ENCODE results near the gene ADGRA1.
"Not testable (repeated sequence)": the region's sequence is repeated elsewhere in the genome, so short reads cannot be mapped to it uniquely, and the experiment has no call there.

Gene ADGRA1

DNA sequence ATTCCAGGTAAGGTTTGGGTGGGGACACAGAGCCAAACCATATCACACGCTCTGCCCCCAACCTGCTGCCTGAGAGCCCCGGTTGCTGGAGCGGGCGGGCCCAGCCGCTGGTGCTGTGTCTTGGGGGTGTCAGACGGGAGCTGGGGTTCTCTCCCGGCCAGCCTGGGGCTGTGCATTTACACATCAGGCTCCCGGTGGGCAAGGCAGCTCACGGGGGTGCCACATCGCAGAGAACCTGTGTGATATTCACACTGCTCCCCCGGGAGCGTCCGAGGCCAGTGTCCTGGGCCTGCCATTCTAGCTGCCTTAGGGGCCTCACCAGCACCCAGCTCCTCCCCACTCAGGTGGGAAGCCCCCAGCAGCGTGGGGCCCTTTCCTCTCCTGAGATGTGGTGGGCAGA is 35.6 kb upstream of the ADGRA1 start:
- TF ChIP-seq, protein P1, sequence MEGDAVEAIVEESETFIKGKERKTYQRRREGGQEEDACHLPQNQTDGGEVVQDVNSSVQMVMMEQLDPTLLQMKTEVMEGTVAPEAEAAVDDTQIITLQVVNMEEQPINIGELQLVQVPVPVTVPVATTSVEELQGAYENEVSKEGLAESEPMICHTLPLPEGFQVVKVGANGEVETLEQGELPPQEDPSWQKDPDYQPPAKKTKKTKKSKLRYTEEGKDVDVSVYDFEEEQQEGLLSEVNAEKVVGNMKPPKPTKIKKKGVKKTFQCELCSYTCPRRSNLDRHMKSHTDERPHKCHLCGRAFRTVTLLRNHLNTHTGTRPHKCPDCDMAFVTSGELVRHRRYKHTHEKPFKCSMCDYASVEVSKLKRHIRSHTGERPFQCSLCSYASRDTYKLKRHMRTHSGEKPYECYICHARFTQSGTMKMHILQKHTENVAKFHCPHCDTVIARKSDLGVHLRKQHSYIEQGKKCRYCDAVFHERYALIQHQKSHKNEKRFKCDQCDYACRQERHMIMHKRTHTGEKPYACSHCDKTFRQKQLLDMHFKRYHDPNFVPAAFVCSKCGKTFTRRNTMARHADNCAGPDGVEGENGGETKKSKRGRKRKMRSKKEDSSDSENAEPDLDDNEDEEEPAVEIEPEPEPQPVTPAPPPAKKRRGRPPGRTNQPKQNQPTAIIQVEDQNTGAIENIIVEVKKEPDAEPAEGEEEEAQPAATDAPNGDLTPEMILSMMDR (IDR thresholded peaks at IDR 0.05; ENCODE audit: low read length), result no peak
- no peak for TF ChIP-seq EZH2 (IDR thresholded peaks at IDR 0.05; ENCODE audit: borderline replicate concordance, low read length)
- H3K9me3 ChIP-seq (ENCODE audit: low read length), result no peaks in the 10 kb centered on the region
- no peaks in the 10 kb centered on the region for H3K79me2 ChIP-seq (ENCODE audit: insufficient read depth, low read length)
- no peak overlapping the region for H3K4me3 ChIP-seq (ENCODE audit: low read depth, low read length, poor library complexity, severe bottlenecking)
- no peak overlapping the region for H3K4me2 ChIP-seq (ENCODE audit: low read length)
- H4K20me1 ChIP-seq (ENCODE audit: insufficient read depth, low read length), result no peaks in the 10 kb centered on the region
- H3K9ac ChIP-seq (ENCODE audit: low read length), result no peak overlapping the region
- no peaks in the 10 kb centered on the region for H3K4me1 ChIP-seq (ENCODE audit: insufficient read depth, low read length, severe bottlenecking)
- no peaks in the 10 kb centered on the region for H3K27me3 ChIP-seq (ENCODE audit: insufficient read depth, low read length)
- H3F3A ChIP-seq (ENCODE audit: insufficient read depth, low read length), result no peaks in the 10 kb centered on the region
- no peak overlapping the region for H2AFZ ChIP-seq (ENCODE audit: low read length)
- no peaks in the 10 kb centered on the region for H3K36me3 ChIP-seq (ENCODE audit: insufficient read depth, low read length)
- no peak overlapping the region for H3K27ac ChIP-seq (ENCODE audit: low read depth, low read length, poor library complexity, severe bottlenecking)
- H3K9me2 ChIP-seq (ENCODE audit: low read depth, low read length), result no peaks in the 10 kb centered on the region

DNA sequence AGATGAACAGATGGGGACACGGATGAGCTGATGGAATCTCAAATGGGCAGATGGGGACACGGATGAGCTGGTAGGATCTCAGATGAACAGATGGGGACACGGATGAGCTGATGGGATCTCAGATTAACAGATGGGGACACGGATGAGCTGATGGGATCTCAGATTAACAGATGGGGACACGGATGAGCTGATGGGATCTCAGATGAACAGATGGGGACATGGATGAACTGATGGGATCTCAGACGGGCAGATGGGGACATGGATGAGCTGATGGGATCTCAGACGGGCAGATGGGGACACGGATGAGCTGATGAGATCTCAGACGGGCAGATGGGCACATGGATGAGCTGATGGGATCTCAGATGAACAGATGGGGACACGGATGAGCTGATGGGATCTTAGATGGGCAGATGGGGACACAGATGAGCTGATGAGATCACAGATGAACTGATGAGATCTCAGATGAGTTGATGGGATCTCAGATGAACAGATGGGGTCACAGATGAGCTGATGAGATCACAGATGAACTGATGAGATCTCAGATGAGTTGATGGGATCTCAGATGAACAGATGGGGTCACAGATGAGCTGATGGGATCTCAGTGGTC is 34.1 kb upstream of the ADGRA1 start:
- not testable (repeated sequence) for H3K4me3 ChIP-seq (ENCODE audit: low read depth, low read length, poor library complexity, severe bottlenecking); H3K27me3 ChIP-seq (ENCODE audit: insufficient read depth, low read length); H3K79me2 ChIP-seq (ENCODE audit: insufficient read depth, low read length); H3K4me2 ChIP-seq (ENCODE audit: low read length); H3K4me1 ChIP-seq (ENCODE audit: insufficient read depth, low read length, severe bottlenecking); H3F3A ChIP-seq (ENCODE audit: insufficient read depth, low read length); H3K36me3 ChIP-seq (ENCODE audit: insufficient read depth, low read length); H3K9me2 ChIP-seq (ENCODE audit: low read depth, low read length); H3K9me3 ChIP-seq (ENCODE audit: low read length); H3K27ac ChIP-seq (ENCODE audit: low read depth, low read length, poor library complexity, severe bottlenecking); H3K9ac ChIP-seq (ENCODE audit: low read length); H2AFZ ChIP-seq (ENCODE audit: low read length); H4K20me1 ChIP-seq (ENCODE audit: insufficient read depth, low read length)

GRCh38 chr10:133055470-133055869 is 32.3 kb upstream of the ADGRA1 start:
- Histone ChIP-seq H3F3A (ENCODE audit: insufficient read depth, low read length) (no peaks in the 10 kb centered on the region), H3K9me2 (ENCODE audit: low read depth, low read length) (no peaks in the 10 kb centered on the region), H3K9me3 (ENCODE audit: low read length) (no peaks in the 10 kb centered on the region), H3K9ac (ENCODE audit: low read length) (no peak overlapping the region), H3K4me1 (ENCODE audit: insufficient read depth, low read length, severe bottlenecking) (no peaks in the 10 kb centered on the region), H3K4me2 (ENCODE audit: low read length) (no peak overlapping the region), H3K27me3 (ENCODE audit: insufficient read depth, low read length) (no peaks in the 10 kb centered on the region), H4K20me1 (ENCODE audit: insufficient read depth, low read length) (no peaks in the 10 kb centered on the region), H3K36me3 (ENCODE audit: insufficient read depth, low read length) (no peaks in the 10 kb centered on the region), H3K4me3 (ENCODE audit: low read depth, low read length, poor library complexity, severe bottlenecking) (no peak overlapping the region), H3K79me2 (ENCODE audit: insufficient read depth, low read length) (no peaks in the 10 kb centered on the region), H3K27ac (ENCODE audit: low read depth, low read length, poor library complexity, severe bottlenecking) (no peak overlapping the region), H2AFZ (ENCODE audit: low read length) (no peak overlapping the region)
- TF ChIP-seq, protein P1 (IDR thresholded peaks at IDR 0.05; ENCODE audit: low read length), result no peak
- TF ChIP-seq EZH2 (IDR thresholded peaks at IDR 0.05; ENCODE audit: borderline replicate concordance, low read length), result no peak

GRCh38 chr10:133056001-133056400 is 31.7 kb upstream of the ADGRA1 start:
- Histone ChIP-seq H3F3A (ENCODE audit: insufficient read depth, low read length) (no peaks in the 10 kb centered on the region), H3K4me3 (ENCODE audit: low read depth, low read length, poor library complexity, severe bottlenecking) (no peak overlapping the region), H4K20me1 (ENCODE audit: insufficient read depth, low read length) (no peaks in the 10 kb centered on the region), H3K9ac (ENCODE audit: low read length) (no peak overlapping the region), H3K9me2 (ENCODE audit: low read depth, low read length) (no peaks in the 10 kb centered on the region), H3K36me3 (ENCODE audit: insufficient read depth, low read length) (no peaks in the 10 kb centered on the region), H3K4me2 (ENCODE audit: low read length) (no peak overlapping the region), H3K9me3 (ENCODE audit: low read length) (no peaks in the 10 kb centered on the region), H2AFZ (ENCODE audit: low read length) (no peak overlapping the region), H3K27ac (ENCODE audit: low read depth, low read length, poor library complexity, severe bottlenecking) (no peak overlapping the region), H3K79me2 (ENCODE audit: insufficient read depth, low read length) (no peaks in the 10 kb centered on the region), H3K4me1 (ENCODE audit: insufficient read depth, low read length, severe bottlenecking) (no peaks in the 10 kb centered on the region), H3K27me3 (ENCODE audit: insufficient read depth, low read length) (no peaks in the 10 kb centered on the region)
- TF ChIP-seq EZH2 (IDR thresholded peaks at IDR 0.05; ENCODE audit: borderline replicate concordance, low read length), result no peak

Data from OCI-LY1 (cell line).